Right cardiac atrium (tissue), 5 donors: Measurements from ENCODE around the gene PEDS1. TPM values are rescaled to one million over a fixed set of nuclear protein-coding genes. Genes with fewer than 3 reads are reported as not detected.
A peak's percentile ranks its signal among the peaks of the same experiment; 100 is the strongest.
"Not testable (repeated sequence)": the region's sequence is repeated elsewhere in the genome, so short reads cannot be mapped to it uniquely, and the experiment has no call there.

Source experiments
- ATAC-seq, 2 donors: fragments of 200-7000 bp; cut with Tn5 transposase; one replicate each; pipeline versions ENCODE4 v1.8.0 to v1.9.1; 2020; ENCODE audit warnings: moderate library complexity in 2 of 2, mild to moderate bottlenecking in 1 of 2
- DNase-seq, 3 donors: peaks; one replicate each; pipeline ENCODE4 v3.0.0-alpha.2; 2020
- H3K27ac ChIP-seq: one replicate; pipeline ENCODE4 v1.5.1; 2013; ENCODE audit warnings: mild to moderate bottlenecking, low read length, control low read depth, moderate library complexity
- H3K27me3 ChIP-seq: one replicate; pipeline ENCODE4 v1.6.1; 2013; ENCODE audit not compliant: control insufficient read depth, insufficient read depth
- H3K4me1 ChIP-seq: one replicate; pipeline ENCODE4 v1.6.1; 2013; ENCODE audit warnings: low read length; ENCODE audit not compliant: control insufficient read depth, insufficient read depth
- H3K4me3 ChIP-seq: one replicate; pipeline ENCODE4 v1.5.1; 2013; ENCODE audit warnings: low read length, control low read depth
- H3K9me3 ChIP-seq: one replicate; pipeline ENCODE4 v1.6.1; 2013; ENCODE audit warnings: low read length; ENCODE audit not compliant: control insufficient read depth
- WGBS: extraction: QIAGEN DNeasy Blood & Tissue Kit; methylation state at CpG from one replicate; pipeline ENCODE4 v1.1.7; 2013; 5-methylcytosine and 5-hydroxymethylcytosine counted together
- intact Hi-C, 4 donors: fragments of 100-400 bp; cut with DNase I; formaldehyde crosslinking; loops; one replicate each; pipeline versions ENCODE4 v1.11.0 to v1.14.0; 2022 to 2023
- long read RNA-seq, 4 donors: library from polyadenylated mRNA; unstranded; transcript quantifications; one replicate each; pipeline ENCODE4 v2.0.0, GENCODE V29; 2020 to 2021
- polyA plus RNA-seq: library from polyadenylated mRNA; stranded (reverse); fragments of 200-250 nt; gene quantifications from one replicate; pipeline ENCODE4 v1.2.3, GENCODE V29; 2013
- total RNA-seq, 4 donors: library from RNA; stranded (reverse); fragmentation: NEBNext Ultra II Directional; extraction: Animal tissue kit (Norgen Biotek cat#: 25700); gene quantifications; one replicate each; pipeline ENCODE4 v1.2.1, GENCODE V29; 2021
- donor health status: healthy with polysubstance abuse.
- donor health status: DM: no; HTN: yes; CAD: no.
- donor health status: DM: no; HTN: no; CAD: no.
- donor health status: DM: no; HTN: yes; CAD: no; lungs with severe emphysema.
- donor health status: DM: yes; HTN: yes; CAD: no.

The PEDS1 gene
- total RNA-seq (10 to 100 TPM; 19.3 to 25.2 (median 21.6) TPM), polyA plus RNA-seq (26.8 TPM)
- long read RNA-seq, donor 1, full-length matches to known transcripts: 41 of 59 reads
- long read RNA-seq, donor 1, partial matches to known transcripts: 12 of 59 reads
- long read RNA-seq, donor 1, other reads (novel, unspliced or antisense): 6 of 59 reads
- long read RNA-seq, donor 2, full-length matches to known transcripts: 31 of 38 reads
- long read RNA-seq, donor 2, partial matches to known transcripts: 2 of 38 reads
- long read RNA-seq, donor 2, other reads (novel, unspliced or antisense): 5 of 38 reads
- long read RNA-seq, donor 3, full-length matches to known transcripts: 83 of 111 reads
- long read RNA-seq, donor 3, partial matches to known transcripts: 8 of 111 reads
- long read RNA-seq, donor 3, other reads (novel, unspliced or antisense): 20 of 111 reads
- long read RNA-seq, donor 4, full-length matches to known transcripts: 27 of 40 reads
- long read RNA-seq, donor 4, partial matches to known transcripts: 4 of 40 reads
- long read RNA-seq, donor 4, other reads (novel, unspliced or antisense): 9 of 40 reads

- intact Hi-C loops: no loop called here
- ATAC-seq: peak; percentile 96 to 97
- Histone ChIP-seq H3K27me3 (no peaks in the 10 kb centered on the region), H3K27ac (peak within 1 kb of the TSS; percentile 86), H3K9me3 (no peaks in the 10 kb centered on the region), H3K4me1 (peaks cover 13% of the 10 kb centered on the region), H3K4me3 (peak within 1 kb of the TSS; percentile 88)
- DNase-seq: peak; percentile 95 to 98 (median 98)
- WGBS: 2% methylated on average over 99 of the region's 99 CpGs
These were observed at the start of gene PEDS1 for GRCh38 chr20:50153500-50154377. TSS of gene PEDS1 (minus strand) at chr20:50153723. CDS start at chr20:50153637, 86 bp downstream.

GRCh38 chr20:50202677-50203076 is 49.2 kb upstream of the PEDS1 start:
- H3K4me3 ChIP-seq: no peak overlapping the region
- no peaks in the 10 kb centered on the region for H3K9me3 ChIP-seq
- intact Hi-C loops: no loop called here
- DNase-seq (no peak), ATAC-seq (no peak)
- H3K27ac ChIP-seq: no peak overlapping the region
- H3K4me1 ChIP-seq: no peaks in the 10 kb centered on the region
- no peaks in the 10 kb centered on the region for H3K27me3 ChIP-seq
- WGBS: 91% methylated on average over 5 of the region's 5 CpGs

DNA sequence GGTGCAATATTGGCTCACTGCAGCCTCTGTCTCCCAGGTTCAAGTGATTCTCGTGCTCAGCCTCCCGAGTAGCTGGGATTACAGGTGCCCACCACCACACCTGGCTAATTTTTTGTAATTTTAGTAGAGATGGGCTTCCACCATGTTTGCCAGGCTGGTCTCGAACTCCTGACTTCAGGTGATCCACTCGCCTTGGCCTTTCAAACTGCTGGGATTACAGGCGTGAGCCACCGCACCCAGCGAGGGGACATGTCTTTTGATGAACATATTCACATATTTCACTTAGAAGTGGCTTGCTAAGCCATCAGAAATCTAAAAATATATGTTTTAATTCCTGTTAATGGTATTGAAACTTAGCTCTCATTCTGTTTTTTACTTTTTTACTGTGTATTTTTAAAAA is 48.2 kb upstream of the PEDS1 start:
- intact Hi-C loops, H3K4me1 ChIP-seq, H3K27me3 ChIP-seq, H3K4me3 ChIP-seq, ATAC-seq, DNase-seq, H3K27ac ChIP-seq, H3K9me3 ChIP-seq: not testable (repeated sequence)
- WGBS: 94% methylated on average over 7 of the region's 7 CpGs

DNA sequence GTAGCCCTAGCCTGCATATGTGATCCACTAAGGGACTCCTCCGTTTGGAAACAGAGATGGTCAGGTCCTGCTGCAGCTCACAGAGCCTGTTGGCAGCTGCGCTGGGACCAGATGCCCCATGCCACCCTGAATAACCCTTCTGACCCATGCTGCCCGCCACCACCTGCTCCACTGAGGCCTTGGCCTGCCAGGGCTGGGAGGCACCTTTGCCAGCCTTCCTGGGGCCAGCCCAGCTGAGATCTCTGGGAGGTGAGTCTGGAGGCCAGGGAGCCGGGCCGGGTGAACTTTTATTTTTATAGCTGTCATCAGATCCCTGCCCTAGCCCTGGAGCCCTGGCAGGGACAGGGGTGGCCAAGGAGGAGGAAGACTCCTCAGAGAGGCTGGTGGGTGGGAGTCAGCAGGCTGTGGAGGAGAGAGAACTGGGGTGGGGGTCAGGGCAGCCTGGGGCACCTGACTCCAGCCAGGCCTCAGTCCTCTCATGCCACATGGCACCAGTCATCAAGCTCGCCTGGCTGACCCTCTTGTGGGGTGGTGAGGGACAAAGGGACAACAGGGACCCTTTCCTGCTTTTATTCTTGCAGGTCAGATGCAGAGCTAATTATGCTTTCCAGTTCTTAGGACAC is 47.1 kb upstream of the PEDS1 start:
- no peak for DNase-seq
- intact Hi-C loops: no loop called here
- peak in 1 of 2 donors; percentile 9 for ATAC-seq
- peaks cover 2% of the 10 kb centered on the region for H3K4me1 ChIP-seq
- no peaks in the 10 kb centered on the region for H3K9me3 ChIP-seq
- H3K27me3 ChIP-seq: no peaks in the 10 kb centered on the region
- no peak overlapping the region for H3K4me3 ChIP-seq
- H3K27ac ChIP-seq: no peak overlapping the region
- WGBS: 78% methylated on average over 6 of the region's 6 CpGs

GRCh38 chr20:50199703-50200102 is 46.2 kb upstream of the PEDS1 start:
- Histone ChIP-seq H3K4me1 (peaks cover 7% of the 10 kb centered on the region), H3K4me3 (no peak overlapping the region), H3K9me3 (no peaks in the 10 kb centered on the region), H3K27me3 (no peaks in the 10 kb centered on the region), H3K27ac (no peak overlapping the region)
- ATAC-seq (no peak), DNase-seq (no peak)
- intact Hi-C loops: loop anchor here in 3 of 4 donors (5.0 to 10.0 kb wide), 3 partner anchors 75 to 105 kb away; no protein-coding TSS in a partner anchor
- WGBS: 84% methylated on average over 4 of the region's 4 CpGs

- DNase-seq (no peak), ATAC-seq (no peak)
- H3K27me3 ChIP-seq: no peaks in the 10 kb centered on the region
- intact Hi-C loops: loop anchor here in 3 of 4 donors (5.0 to 10.0 kb wide), 3 partner anchors 76 to 106 kb away; no protein-coding TSS in a partner anchor
- no peaks in the 10 kb centered on the region for H3K9me3 ChIP-seq
- WGBS: 92% methylated on average over 1 of the region's 1 CpG
- no peak overlapping the region for H3K27ac ChIP-seq
- peaks cover 11% of the 10 kb centered on the region for H3K4me1 ChIP-seq
- H3K4me3 ChIP-seq: no peak overlapping the region
These were observed 45.2 kb upstream of the PEDS1 start for GRCh38 chr20:50198716-50199115.

DNA sequence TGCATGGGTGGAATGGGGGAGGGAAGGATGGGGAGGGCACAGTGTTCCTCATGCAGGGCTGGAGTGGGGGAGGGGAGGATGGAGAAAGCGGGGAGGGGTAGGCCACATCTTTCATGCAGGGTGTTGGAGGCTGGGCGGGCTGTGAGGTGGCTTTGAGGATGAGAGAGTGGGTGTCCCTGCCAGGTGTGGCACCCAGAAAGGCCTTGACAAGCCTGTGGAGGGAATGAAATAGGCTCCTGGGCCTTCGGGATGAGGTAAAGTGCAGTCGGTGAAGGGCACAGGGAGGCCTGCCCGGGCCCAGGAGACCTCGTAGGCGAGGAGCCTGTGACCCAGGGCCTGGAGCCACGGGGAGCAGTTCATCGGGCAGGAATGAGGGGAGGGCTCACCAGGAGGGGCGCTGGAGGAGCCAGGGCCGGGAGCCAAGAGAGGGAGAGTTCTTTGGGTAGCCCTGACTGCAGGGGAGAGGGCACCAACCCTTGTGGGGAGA is 44.7 kb upstream of the PEDS1 start:
- ATAC-seq: peak in 1 of 2 donors; percentile 4
- H3K27ac ChIP-seq: no peak overlapping the region
- 51% methylated on average over 11 of the region's 11 CpGs for WGBS
- no peak overlapping the region for H3K4me3 ChIP-seq
- H3K4me1 ChIP-seq: peaks cover 12% of the 10 kb centered on the region
- intact Hi-C loops: loop anchor here in 3 of 4 donors (5.0 to 10.0 kb wide), 3 partner anchors 77 to 107 kb away; no protein-coding TSS in a partner anchor
- no peaks in the 10 kb centered on the region for H3K9me3 ChIP-seq
- no peak for DNase-seq
- no peaks in the 10 kb centered on the region for H3K27me3 ChIP-seq

DNA sequence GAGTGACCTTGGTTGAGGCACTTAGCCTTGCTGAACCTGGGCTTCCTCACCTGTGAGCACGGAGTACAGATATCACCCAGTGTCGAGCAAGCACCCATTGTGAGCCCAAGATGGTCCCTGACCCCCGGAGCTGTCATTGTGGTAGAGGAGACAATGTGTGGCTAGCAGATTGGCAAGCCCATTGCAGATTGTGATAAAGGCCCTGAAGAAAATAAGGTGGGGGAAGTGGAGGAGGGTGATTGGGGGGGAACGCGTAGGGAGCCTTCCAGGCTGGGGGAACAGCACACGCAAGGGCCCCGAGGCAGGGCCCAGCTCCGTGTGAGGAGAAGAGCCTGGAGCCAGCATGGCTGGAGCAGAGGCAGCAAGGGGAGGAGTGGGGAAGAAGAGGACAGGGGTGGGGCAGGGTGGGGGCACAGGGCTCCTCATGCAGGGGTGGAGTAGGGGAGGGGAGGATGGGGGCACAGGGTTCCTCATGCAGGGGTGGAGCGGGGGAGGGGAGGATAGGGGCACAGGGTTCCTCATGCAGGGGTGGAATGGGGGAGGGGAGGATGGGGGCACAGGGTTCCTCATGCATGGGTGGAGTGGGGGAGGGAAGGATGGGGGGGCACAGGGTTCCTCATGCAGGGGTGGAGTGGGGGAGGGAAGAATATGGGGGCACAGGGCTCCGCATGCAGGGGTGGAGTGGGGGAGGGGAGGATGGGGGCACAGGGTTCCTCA is 44.1 kb upstream of the PEDS1 start:
- H3K9me3 ChIP-seq: no peaks in the 10 kb centered on the region
- no peak for DNase-seq
- intact Hi-C loops: loop anchor here in 3 of 4 donors (5.0 to 10.0 kb wide), 3 partner anchors 77 to 107 kb away; no protein-coding TSS in a partner anchor
- no peak overlapping the region for H3K27ac ChIP-seq
- H3K4me1 ChIP-seq: peaks cover 12% of the 10 kb centered on the region
- no peak for ATAC-seq
- no peaks in the 10 kb centered on the region for H3K27me3 ChIP-seq
- no peak overlapping the region for H3K4me3 ChIP-seq
- WGBS: 85% methylated on average over 10 of the region's 10 CpGs

DNA sequence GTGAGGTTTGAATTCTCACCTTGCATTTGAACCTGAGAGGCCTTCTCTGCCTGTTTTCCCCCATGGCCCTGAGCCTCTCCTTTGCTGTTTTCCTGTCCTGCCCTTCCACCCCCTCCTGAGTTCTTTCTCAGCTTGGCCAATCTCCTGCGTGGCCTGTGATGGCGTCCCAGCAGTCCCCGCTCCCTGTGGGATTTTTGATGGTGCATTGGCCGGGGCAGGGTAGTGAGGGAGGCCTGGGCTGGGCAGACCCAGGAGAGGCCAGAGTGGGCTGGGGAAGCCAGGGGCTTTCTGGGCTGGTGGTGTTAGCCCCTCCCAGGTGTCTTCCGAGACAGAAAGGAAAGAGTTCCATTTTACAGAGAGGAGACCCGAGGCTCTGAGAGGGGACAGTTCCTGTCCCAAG is 43.4 kb upstream of the PEDS1 start:
- Histone ChIP-seq H3K27ac (no peak overlapping the region), H3K4me1 (peaks cover 12% of the 10 kb centered on the region), H3K9me3 (no peaks in the 10 kb centered on the region), H3K27me3 (no peaks in the 10 kb centered on the region), H3K4me3 (no peak overlapping the region)
- ATAC-seq (no peak), DNase-seq (no peak)
- 87% methylated on average over 6 of the region's 6 CpGs for WGBS
- intact Hi-C loops: loop anchor here in 3 of 4 donors (5.0 to 10.0 kb wide), 3 partner anchors 78 to 108 kb away; no protein-coding TSS in a partner anchor

GRCh38 chr20:50196248-50196647 is 42.7 kb upstream of the PEDS1 start:
- Histone ChIP-seq H3K27me3 (no peaks in the 10 kb centered on the region), H3K4me1 (peaks cover 12% of the 10 kb centered on the region), H3K9me3 (no peaks in the 10 kb centered on the region), H3K27ac (no peak overlapping the region), H3K4me3 (no peak overlapping the region)
- no peak for DNase-seq
- ATAC-seq: no peak
- 87% methylated on average over 4 of the region's 4 CpGs for WGBS
- intact Hi-C loops: loop anchor here in 3 of 4 donors (5.0 to 10.0 kb wide), 3 partner anchors 79 to 109 kb away; no protein-coding TSS in a partner anchor
